ENCODE data around the gene SLC25A33. TPM values are rescaled to one million over a fixed set of nuclear protein-coding genes. Genes with fewer than 3 reads are reported as not detected.

SLC25A33 gene
- total RNA-seq, 1 donor from 2014 or later, result 5.4 TPM

DNA sequence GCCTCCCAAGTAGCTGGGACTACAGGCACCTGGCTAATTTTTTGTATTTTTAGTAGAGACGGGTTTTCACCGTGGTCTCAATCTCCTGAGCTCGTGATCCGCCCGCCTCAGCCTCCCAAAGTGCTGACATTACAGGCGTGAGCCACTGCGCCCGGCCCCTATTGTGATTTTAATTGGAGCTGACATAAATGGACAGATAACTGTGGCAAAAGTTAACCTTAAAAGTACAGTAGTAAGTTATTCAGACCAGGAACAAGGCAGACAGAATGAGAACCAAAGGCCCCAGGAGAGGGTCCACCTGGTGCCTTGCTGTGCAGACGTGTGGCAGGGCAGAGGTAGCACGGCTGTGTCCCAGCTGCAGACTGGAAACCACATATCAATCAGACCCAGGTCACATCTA lies 60.5 kb downstream of the SLC25A33 start:
- intact Hi-C loops (cut with micrococcal nuclease), result no loop called here

DNA sequence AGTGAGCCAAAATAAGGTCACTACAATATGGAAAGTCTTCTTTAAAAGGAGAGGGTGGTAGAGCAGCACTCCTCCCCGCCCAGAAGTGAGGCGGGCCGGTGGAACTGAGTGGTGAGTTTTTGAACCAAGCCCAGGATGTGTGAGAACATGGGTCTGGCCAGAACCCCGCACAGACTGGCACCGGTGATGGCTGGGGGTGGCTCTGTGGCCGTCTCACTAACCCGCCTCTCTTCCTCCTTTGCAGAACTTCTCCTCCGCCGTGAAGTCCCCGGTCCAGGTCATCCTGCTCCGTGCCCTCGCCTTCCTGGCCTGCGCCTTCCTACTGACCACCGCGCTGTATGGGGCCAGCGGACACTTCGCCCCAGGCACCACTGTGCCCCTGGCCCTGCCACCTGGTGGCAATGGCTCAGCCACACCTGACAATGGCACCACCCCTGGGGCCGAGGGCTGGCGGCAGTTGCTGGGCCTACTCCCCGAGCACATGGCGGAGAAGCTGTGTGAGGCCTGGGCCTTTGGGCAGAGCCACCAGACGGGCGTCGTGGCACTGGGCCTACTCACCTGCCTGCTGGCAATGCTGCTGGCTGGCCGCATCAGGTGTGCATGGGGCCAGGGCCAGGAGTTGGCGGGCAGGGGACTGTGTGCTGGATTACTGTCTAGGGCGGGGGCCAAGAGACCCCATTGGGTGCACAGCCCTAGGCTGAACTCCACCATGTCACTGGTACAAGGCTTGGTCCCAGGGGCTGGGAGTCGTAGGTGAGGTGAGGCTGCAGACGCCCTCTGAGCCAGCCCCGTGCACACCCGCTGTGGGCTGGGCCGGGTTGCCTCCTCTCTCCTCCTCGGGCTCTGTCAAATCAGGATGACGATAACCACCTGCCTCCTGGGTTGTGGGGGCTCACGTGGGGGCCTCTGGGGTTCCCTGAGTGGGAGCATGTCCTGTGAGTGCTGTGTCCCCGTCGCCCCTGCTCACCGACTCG lies 61.9 kb downstream of the SLC25A33 start:
- intact Hi-C loops (cut with micrococcal nuclease), result no loop called here

DNA sequence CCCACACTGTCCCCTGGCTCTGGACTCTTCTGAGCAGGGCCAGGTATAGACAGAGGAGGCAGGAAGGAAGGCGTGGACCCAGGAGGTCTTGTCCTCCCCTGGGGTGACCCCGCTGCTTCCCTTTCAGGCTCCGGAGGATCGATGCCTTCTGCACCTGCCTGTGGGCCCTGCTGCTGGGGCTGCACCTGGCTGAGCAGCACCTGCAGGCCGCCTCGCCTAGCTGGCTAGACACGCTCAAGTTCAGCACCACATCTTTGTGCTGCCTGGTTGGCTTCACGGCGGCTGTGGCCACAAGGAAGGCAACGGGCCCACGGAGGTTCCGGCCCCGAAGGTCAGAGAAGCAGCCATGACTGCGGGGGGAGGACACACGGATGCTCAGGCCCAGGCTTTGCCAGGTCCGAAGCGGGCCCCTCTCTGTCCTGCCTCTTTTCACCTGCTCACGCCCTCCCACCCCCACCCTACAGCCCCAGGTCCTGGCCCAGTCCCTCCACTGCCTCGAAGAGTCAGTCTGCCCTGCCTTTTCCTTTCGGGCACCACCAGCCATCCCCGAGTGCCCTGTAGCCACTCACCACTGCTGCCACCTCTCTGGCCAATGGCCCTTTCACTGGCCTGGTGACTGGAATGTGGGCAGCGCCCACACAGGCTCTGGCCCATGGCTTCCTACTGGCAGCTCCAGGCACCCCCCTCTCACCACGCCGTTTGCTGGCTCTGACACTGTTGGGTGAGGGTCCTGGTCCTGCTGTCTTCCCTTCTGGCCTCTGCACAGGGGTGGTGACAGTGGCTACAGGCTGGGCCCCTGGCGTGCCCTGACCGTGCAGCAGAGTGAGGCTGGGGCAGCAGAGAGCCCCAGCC lies 62.9 kb downstream of the SLC25A33 start:
- intact Hi-C loops (cut with micrococcal nuclease), result no loop called here

DNA sequence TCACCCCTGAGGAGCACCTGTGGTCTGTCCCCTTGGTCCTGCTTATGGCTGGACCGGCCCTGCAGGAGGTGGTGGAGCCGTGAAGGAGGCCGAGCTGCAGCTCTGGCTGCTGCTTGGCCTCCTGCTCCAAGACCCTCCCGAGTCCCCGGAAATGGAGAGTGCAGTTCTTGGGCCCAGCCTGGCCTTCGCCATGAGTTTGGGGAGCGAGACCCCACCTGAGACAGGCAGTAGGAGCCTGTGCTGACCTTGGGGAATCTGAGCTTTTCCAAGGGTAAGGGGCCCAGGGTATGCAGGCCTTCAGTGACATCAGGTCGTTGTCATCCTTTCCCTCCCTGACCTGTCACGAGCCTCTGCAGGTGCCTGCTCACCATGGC lies 63.5 kb downstream of the SLC25A33 start:
- intact Hi-C loops (cut with micrococcal nuclease), result no loop called here

DNA sequence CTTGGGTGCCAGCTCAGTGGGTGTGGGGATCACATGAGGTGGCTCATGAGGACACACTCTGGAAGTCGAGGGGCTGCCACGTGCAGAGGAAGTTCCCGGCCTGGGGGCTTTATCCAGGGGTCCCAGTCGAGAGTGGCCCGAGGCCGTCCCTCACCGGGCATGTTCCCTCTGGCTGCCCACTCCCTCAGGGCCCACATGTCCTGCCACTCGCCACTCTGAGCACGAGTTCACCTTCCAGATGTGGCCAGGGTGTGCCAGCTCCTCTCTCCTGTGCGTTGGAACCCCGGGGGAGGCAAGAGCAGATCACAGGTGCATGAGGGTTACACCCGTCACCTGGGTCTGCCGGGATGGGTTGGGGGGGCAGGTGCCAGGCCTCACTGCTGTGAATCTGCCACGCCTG lies 64.0 kb downstream of the SLC25A33 start:
- intact Hi-C loops (cut with micrococcal nuclease), result no loop called here

DNA sequence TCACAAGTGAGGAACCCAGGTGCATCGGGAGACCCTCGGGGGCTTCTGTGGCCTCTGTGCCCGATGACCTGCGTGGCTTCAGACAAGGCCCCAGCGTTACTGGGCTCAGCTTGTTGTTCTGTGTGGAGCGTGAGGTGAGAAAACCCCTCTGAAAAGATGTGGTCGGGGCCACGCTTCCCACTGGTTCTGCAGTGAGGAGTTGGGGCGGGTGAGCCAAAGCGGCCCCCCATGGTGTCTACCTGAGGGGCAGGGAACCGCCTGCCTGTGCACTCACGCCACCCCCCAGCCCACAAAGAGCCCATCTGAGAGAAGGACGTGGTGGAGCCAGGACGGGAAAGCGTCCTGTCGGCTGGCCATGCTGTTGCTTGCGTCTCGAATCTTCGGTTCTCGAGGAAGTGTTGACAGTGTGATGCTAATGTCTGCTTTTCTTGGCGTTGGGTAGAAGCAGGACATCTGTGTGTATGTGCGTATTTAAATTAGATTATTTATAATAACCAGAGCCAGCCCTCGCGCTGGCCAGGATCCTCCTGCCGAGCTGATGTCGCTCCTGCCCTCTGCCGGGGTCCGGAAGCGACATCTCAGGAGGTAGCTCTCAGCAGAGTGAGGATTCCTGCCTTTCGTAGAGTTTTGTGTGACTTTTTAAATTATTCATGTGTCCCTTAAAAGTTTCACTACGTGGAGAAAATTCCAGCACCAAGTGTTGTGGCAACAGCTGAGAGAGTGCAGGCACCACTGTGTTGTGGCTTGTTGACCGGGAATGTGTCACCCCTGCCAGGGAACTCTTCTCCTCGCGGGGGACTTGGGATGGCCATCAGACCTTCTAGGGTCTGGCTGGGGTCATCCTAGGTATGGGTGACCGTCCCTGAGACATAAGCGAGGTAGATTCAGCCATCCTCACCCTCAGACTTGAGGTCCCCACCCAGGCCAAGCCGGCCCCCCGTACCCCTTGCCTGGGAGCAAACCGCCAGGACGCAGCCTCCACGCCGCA lies 64.8 kb downstream of the SLC25A33 start:
- intact Hi-C loops (cut with micrococcal nuclease), result no loop called here

DNA sequence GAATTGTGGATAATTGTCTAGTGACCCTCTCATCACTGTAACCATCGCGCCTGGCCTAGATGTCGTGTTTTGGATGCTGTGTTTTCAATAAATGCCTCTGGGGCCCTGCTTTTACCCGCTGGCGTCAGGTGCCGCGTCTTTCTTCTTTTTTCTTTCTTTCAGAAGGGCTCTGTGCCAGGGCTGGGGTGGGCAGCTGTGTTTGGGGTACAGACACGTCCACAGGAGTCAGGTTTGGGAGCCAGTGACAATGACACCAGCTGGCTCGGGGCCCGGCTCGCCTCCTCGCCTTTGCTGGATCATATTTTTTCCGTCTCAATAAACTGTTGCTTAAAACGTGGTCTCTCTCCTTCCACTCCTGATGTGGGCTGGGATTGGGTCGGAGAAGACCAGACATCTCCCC lies 65.6 kb downstream of the SLC25A33 start:
- intact Hi-C loops (cut with micrococcal nuclease), result no loop called here

DNA sequence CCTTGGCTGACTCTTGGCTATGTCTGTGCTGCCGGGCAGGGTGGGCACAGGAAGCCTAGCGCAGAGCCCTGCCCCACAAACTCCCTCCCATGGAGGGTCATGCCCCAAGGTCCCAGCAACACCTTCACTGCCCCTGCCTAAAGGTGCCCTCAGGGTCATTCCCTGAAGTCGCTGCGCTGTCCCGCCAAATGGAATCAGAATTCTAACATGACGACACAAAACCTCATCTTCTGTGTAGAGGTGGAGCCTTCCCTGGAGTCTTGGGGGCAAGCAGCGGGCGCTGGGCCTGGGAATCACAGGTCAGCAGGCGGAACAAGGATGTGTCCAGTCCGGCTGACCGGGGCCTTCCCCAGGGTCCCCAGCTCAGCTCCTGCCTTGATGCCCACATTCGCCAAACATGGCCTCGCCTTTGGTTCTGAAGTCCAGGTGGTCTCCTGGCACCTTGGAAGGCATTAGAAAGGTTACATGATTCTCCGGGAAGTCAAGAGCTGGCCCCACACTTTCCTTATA lies 66.7 kb downstream of the SLC25A33 start:
- intact Hi-C loops (cut with micrococcal nuclease), result no loop called here

DNA sequence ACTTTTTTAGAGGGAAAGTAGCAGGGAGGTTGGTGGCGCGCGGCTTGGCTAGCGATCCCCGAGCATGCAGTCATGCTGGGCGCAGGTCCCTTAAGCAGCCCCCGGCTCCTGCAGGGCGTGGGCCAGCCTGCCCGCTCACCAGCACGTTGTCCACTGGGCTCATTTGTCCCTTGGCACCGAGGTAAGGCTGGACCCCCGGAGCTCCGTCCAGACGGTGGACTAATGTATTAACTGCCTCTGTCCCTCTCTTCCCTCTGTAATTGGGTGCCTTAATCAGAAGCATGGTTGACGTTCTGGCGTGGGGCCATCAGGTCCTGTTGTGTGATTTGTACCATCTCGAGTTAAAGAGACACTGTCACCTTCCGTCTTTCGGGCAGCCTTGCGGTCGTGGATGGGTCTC lies 67.2 kb downstream of the SLC25A33 start:
- intact Hi-C loops (cut with micrococcal nuclease), result no loop called here

DNA sequence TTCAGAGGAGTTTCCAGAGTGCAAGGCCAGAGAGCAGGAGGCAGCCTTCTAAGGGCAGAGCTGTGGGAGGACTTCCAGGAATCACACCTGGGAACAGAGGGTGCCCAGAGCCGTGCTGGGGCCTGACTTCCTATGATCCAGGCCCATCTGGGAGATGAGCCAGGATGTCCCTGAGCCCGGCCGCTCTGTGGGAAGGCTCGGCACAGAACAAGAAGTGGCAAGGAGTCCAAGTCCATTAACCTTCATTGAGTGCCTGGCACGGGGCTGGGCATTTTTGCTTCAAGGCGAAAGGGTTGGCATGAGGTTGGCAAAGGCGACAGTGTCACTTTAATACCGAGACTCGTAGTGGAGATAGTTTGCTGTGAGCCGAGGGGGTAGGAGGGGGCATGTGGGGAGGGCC lies 67.7 kb downstream of the SLC25A33 start:
- intact Hi-C loops (cut with micrococcal nuclease), result no loop called here

DNA sequence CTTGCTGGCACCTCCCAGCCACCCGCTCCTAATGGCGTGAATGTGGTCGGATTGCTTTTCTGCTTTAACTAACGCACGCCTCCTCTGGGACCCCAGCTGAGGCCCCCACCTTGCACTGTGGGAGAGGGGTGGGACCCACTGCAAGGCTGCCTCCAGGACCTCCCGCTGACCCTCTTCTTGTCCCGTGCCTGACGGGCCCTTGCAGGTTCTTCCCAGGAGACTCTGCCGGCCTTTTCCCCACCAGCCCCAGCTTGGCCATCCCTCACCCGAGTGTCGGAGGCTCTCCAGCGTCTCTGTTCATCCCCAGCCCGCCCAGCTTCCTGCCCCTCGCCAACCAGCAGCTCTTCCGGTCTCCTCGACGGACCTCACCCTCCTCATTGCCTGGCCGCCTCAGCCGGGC lies 68.1 kb downstream of the SLC25A33 start:
- intact Hi-C loops (cut with micrococcal nuclease), result no loop called here

DNA sequence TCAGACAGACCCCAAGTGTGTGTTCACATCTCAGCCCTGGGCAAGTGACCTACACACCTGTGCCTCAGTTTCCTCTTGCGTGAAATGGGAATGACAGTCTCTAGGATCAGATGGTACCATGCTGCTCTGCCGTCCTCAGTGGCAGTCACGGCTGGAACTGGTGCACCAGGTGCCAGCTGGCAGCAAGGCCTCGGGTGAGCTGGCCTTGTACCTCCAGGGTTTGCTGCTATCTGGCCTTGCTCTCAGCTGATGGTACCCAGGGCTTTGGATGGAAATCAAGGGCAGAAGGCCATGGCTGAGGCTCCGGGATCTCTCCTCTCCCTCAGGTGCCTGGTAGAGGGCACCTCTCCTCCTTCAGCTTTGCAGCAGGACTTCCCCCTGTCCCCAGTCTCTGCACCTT lies 70.7 kb downstream of the SLC25A33 start:
- intact Hi-C loops (cut with micrococcal nuclease), result no loop called here

DNA sequence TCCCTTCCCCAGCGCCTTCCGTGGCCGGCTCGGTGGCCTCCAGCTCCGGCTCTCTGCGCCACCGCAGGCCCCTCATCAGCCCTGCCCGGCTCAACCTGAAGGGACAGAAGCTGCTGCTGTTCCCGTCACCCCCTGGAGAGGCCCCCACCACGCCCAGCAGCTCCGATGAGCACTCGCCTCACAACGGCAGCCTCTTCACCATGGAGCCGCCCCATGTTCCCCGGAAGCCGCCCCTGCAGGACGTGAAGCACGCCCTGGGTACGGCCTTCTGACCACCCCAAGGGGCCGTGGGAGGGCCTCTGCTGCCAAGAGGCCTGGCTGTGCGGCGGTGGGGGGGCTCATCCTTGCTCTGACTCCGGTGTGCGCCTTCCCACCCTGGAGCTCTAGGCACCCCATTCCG lies 71.3 kb downstream of the SLC25A33 start:
- intact Hi-C loops (cut with micrococcal nuclease), result no loop called here

DNA sequence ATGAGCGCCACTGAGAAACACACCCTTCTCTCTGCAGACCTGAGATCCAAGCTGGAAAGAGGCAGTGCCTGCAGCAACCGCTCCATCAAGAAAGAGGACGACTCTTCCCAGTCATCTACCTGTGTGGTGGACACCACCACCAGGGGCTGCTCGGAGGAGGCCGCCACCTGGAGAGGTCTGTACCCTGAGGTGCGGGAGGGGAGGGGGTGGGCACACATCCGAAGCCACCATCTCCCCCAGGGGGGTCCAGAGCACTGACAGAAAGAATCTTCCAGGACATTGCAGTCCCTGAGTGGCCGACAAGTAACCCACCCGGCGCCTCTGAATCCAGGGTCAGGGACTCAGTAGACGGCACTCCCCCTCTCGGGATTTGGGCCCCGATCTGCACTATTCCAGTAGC lies 72.5 kb downstream of the SLC25A33 start:
- intact Hi-C loops (cut with micrococcal nuclease), result no loop called here

DNA sequence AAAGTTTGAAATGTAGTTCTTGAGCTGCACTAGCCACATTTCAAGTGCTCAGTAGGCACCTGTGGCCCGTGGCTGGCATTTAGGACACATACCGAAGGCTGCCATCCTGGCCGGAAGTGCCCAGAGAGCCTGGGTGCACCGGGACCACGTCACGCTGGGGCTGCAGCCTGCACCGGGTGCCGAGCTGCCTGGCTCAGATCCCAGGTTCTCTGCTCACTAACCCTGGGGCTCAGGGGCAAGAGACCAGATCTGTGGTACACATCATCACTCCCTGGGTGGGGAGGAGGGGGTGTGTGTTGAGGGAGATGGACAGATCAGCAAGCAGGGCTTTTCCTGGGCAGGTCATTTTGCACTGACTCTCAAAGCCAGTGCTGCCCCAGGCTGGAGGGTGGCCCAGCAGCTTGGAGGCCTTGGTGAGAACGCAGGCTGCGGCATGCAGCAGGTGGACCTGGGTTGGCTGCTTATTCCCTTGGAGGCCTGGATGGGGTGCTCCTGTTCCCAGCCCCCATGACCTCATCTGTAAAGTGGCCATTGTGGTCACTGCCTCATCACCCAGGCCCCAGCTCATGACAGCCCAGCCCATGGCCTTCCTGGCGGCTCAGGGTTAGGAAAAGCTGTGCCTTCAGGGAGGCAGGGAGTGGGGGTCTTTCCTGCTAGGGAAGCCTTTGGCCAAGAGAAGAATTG lies 73.0 kb downstream of the SLC25A33 start:
- intact Hi-C loops (cut with micrococcal nuclease), result no loop called here

DNA sequence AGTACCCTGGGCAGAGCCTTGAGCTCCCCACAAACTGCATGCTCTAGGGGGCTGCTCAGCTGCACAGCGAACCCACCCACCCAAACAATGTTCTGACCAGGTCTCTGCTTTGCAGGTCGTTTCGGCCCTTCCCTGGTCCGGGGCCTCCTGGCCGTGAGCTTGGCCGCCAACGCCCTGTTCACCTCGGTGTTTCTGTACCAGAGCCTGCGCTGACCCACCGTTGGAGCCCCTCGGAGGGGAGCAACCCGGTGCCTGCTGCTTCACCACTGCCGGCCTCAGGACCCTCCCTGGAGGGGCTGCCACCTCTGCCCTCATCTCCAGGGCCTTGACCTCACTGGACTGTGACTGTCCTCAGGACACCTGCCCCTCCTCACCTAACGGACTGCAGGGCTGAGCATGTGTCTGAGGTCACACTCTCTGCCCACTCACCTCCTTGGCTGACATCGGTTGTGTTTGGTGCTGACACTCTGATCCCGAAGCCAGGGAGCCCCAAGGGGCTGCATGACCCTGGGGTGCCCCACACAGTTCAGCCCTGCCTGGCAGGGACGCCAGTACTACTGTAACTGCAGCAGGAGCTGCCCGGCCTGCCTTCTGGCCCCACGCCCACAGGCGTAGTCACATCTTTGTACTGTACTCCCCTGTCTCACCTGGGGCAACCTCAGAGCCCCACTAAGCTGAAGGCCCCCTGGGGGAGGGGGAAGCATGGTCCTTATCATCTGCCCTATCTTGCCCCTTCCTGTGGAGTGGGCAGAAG lies 73.8 kb downstream of the SLC25A33 start:
- intact Hi-C loops (cut with micrococcal nuclease), result no loop called here

DNA sequence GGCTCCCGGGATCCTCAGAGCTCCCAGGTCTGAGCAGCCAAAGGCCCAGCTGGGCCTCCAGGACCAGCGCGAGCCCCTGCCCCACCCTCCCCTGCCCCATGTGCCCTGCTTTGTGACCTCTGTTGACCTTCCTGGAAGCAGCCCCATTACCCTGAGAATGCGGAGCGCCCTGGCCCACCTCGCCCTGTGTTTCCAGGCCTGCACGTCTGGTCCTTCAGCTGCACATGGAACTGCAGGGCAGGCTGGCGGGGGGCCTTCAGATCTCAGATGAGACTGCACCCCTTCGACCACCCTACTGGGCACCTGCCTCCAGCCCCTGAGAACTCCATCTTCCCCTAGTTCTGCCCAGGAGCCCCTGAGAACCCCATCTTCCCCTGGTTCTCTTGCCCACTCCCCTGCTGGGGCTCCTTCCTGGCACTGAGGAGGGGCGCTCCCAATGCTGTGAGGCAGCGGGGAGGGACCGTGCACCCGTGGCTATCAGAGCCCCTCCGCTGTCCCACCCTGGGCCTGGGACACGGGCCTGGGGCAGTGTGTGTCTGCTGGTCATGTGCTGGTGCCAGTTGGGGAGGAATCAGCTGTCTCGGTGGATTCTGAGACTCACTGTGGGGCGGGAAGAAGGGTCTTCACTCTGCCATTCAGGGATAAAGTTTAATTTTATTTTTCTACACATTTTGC lies 74.5 kb downstream of the SLC25A33 start:
- intact Hi-C loops (cut with micrococcal nuclease), result no loop called here

DNA sequence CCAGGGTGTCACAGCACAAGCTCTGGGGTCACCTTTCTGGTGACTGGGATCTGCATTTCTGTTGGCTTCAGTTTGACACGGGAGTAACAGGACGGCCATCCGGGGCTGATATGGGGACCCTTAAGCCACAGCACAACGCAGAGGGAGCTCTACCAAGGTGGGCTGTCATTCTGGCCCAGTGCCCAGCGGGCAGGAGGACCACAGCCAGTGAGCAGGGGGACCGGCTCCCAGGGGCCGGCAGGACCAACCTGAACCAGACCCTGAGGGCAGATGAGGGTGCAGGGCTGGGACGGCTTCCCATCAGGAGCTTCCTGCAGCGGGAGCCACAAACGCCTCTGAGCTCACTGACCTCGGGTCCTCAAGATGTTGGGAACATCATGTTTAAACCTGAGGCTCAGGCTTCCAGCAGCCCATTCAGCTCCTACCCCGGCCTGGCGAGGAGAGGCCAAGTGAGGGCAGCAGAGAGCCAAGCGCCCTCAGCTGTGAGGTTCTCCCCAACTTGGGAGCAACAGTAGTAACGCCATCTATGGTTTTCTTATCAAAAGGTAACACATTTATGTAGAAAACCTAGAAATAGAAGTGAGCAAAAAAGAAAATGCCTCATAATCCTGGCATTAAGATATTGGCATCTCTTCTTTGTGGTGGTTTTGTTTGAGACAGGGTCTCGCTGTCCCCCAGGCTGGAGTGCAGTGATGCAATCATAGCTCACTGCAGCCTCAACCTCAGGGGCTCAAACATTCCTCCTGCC lies 76.2 kb downstream of the SLC25A33 start:
- intact Hi-C loops (cut with micrococcal nuclease), result loop anchor here (1.0 kb wide), 1 partner anchor 252 kb away; no protein-coding TSS in a partner anchor
